Stimulated activated CD8-positive, alpha-beta memory T cell treated with anti-CD3 and anti-CD28 coated beads, Interleukin-12 subunit alpha, Interleukin-12 subunit beta, amount 100 ng/mL, for 24 hours (primary cell): ENCODE data around the gene ATP6V1C2.
"Not testable (repeated sequence)": the region's sequence is repeated elsewhere in the genome, so short reads cannot be mapped to it uniquely, and the experiment has no call there.

ENCODE experiments used
- DNase-seq: peaks from one replicate; pipeline ENCODE4 v3.0.0-alpha.2; 2020; ENCODE audit errors: extremely low read depth

The ATP6V1C2 gene

GRCh38 chr2:10768063-10768507 lies 46.7 kb downstream of the ATP6V1C2 start:
- DNase-seq = no peak

DNA sequence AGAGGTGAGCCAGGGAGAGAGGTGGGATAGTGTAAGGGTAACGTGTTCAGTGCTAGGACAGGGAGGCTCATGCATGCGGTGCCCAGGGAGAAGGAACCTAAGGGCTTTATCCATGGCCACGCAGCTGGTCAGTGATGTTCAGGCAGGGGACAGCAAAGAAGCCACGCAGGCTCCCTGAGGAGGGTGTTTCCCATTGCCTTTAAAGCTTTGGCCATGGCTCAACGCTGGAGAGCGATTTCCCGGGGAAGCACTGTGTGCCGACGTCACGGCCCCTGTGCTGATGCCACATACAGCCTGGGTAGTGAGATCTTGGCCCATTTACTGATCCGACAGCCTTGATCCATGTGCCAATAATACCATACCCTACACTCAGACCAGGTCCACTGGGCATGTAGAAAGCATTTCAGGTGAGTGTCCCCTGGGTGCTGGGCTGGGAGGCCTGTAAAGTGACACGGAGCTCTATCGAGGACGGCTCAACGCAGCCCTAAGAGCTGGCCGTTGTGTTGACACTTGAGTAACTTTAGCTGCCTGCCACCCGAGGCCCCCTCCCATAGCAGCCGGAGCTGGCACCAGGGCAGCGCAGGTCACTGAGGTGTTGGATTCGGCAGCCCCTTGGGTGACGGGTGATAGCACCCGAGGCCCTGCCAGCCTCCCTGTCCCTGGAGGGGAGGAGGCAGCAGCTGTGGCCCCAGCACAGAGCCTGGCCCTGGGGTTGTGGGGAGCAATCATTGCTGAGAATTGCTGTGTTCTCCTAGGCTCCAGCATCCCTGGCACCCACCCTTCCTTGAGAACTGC lies 49.7 kb downstream of the ATP6V1C2 start:
- DNase-seq = no peak

GRCh38 chr2:10771786-10772185 lies 50.4 kb downstream of the ATP6V1C2 start:
- no peak for DNase-seq

DNA sequence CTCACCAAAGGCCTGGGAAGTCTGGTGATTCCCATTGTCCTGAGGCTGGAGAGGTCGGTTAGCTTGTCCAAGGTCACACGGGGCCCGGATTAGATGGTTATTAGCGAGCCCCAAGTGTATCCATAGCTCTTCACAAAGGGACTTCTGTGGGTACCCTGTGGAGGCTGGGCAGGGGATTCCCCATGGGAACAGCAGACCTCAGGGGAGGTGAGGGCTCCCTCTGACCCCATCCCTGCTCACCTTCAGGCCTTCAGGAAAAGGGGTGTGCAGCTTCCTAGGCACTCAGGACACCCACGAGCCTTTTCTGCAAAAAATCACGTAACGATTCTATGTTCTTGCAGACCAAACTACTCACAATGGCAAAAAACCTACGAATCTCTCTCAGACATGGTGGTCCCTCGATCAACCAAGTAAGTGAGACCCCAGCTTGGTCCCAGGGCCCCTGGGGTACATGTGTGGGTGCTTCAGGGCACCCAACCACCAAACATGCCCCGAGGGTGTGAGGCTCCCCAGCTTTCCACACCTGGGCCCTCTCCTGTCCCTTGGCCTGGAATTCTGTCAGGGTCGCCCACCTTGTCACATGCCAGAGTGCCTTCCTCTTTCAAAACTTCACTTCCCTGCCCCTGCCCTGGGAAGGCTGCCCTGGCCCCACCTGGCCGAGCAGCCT lies 50.9 kb downstream of the ATP6V1C2 start:
- no peak for DNase-seq

DNA sequence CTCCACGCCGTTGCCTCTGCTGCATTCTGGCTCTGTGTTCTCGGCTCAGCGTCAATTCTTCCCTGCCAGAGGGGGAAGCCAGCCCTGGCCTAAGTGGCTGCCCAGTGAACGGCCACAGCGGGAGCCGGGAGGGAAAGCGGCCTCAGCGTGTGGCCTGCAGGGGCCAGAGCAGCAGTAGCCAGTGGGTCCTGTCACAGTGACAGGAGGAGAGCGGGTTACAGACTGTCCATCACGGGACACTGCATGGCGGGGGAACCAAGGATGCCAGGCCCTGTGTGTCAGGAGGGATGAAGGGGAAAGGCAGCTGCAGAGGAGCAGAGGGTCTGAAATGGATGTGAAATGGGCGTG lies 51.4 kb downstream of the ATP6V1C2 start:
- DNase-seq = no peak

DNA sequence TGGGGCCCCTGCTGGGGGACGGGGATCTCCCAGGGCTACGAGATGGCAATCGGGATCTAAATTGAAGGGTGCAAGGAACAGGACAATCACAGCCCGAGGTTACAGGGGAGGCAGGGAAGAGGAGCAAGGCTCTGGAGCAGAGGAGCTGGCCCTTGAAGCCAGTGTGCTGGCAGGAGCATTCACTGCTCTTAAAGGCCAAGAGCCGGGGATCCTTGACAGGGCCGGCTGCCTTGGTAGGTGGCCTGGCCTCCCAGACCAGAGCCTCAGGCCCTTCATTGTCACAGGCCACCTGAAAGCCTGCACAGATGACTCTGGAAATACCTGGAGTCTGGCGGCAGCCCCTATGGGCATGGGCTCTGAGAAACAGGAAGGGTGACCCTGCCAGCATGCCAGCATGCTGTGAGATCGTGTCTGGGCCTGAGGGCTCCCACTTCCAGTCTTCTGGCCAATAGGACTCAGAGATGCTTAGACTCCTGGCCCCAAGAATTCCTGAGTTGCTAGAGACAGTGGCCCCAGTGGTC lies 52.5 kb downstream of the ATP6V1C2 start:
- no peak for DNase-seq

- no peak for DNase-seq
Measured at GRCh38 chr2:10774394-10774793, 53.0 kb downstream of the ATP6V1C2 start.

- DNase-seq = no peak
Measured at GRCh38 chr2:10775021-10775780, 53.8 kb downstream of the ATP6V1C2 start.

GRCh38 chr2:10775831-10776230 lies 54.4 kb downstream of the ATP6V1C2 start:
- no peak for DNase-seq

GRCh38 chr2:10776231-10776977 lies 55.0 kb downstream of the ATP6V1C2 start:
- DNase-seq = no peak

DNA sequence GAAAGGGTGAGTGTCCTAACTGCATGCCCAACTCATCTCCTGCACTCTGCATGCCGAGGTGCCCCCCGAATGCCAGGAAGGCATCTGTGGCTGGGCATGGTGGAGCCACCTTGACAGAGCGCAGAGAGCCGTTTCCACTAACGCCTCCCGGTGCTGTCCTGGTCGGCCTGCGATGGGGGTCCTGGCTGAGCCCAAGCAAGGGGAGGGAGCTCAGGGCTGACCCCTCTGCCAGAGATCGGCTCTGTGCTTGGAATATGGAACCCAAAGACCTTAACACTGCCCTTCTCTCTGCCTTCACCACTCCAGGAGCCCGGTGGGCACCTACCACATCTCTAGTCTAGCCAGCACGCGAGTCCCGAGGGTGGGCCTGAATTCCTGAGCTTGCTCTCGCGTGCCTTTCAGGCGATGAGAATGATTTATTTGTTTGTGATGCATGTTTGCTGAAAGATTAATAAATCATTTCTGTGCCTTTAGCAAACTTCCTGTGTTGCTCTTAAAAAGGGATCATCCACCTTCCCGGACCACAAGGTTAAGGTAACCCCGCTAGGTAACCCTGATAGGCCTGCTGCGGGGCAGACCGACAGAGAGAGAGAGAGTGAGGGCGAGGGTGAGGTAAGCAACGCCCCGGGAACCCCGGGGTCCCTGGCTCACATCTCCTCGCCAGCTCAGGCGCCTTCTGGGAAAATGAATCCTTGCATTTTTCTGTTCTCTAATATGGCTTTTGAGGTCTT lies 55.8 kb downstream of the ATP6V1C2 start:
- no peak for DNase-seq

- DNase-seq = no peak
Measured at GRCh38 chr2:10777842-10778723, 56.7 kb downstream of the ATP6V1C2 start.

DNA sequence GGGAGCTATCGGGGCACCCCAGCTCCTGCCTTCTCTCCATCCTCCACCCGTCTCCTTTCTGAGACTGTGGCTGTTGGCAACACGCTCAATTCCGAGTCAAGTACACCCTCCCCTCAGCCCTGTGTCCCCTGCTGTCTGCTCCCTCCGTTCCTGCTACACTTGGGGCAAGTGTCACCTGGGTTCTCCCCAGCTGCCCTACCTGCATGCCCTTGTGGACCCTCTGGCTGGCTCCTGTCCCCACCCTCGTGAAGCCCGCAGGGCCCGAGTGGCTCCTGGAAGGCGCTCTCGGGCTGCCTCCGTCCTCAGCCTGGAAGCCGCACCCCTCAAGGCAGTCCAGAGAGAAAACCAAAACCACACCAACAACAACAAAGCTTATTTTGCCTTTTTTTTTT lies 57.3 kb downstream of the ATP6V1C2 start:
- DNase-seq = no peak

GRCh38 chr2:10779776-10780490 lies 58.5 kb downstream of the ATP6V1C2 start:
- no peak for DNase-seq

DNA sequence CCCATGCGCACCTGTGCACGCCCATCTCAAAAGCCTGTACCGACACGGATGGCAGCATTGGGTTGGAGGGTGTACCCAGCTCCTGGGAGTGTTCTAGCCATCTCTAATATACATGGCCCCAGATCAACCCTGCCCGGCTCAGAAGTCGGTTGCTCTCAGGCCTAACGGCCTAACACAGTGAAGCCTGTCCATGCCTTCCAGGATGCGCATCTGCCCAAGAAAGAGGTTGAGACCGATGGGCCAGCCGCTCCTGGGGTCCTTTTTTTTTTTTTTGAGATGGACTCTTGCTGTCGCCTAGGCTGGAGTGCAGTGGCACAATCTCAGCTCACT lies 59.0 kb downstream of the ATP6V1C2 start:
- no peak for DNase-seq

DNA sequence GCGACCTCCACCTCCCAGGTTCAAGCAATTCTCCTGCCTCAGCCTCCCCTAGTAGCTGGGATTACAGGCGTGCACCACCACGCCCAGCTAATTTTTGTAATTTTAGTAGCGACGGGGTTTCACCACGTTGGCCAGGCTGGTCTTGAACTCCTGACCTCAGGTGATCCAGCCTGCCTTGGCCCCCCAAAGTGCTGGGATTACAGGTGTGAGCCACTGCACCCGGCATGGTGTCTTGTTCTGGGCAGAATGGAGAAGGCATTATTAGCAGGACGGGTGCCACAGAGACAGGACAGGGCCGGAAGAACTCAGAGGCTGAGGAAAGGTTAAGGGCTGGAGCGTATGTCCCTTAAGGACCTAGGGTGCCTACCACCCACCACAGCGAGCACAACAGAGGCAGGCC lies 59.4 kb downstream of the ATP6V1C2 start:
- DNase-seq = not testable (repeated sequence)

- DNase-seq = no peak
Measured at GRCh38 chr2:10781746-10782145, 60.3 kb downstream of the ATP6V1C2 start.

DNA sequence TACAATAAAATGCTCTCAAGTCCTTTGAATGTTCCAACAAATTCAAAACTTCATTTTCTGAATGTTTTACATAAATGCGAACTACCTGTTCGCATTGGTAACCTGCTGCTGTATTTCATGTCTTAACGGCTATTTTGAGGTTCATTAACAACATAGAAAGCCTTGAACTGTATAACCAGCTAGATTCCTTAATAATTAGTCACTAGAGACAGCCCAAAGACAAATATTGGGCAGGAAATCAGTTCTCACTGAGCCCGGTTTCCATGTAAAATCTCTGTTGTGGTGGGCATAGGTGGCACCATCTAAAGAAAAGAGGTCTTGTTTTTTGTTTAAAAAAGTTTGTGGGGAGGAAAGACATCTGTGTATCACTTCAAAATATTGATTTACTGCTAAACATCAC lies 62.0 kb downstream of the ATP6V1C2 start:
- DNase-seq = no peak

DNA sequence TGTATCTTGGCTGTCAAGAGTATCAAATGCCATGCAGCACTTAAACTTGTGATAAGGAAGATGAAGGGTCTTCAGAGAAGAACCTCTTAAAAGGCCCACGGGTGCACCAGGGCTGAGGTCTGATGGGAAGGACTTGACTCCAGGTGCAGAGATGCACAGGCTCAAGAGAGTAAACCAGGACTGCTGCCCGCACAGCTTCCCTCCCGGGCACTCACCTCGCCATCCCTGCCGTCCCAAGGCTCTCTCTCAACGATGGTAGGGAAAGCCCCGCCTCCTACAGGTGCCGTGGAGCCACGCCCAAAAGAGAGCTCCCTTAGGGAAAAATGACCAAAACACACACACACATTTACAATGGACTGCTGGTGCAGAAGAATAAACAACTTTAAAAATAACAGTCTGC lies 63.3 kb downstream of the ATP6V1C2 start:
- DNase-seq = no peak

- no peak for DNase-seq
Measured at GRCh38 chr2:10785260-10785659, 63.8 kb downstream of the ATP6V1C2 start.
